Fibroblast of skin of left quadriceps (primary cell): ENCODE data around the gene TRAF3.

Source experiments
- DNase-seq, 2 experiments: peaks; one replicate each; pipeline ENCODE4 v3.0.0-alpha.2; 2013; ENCODE audit warnings: low read depth in 2 of 2

The TRAF3 gene

GRCh38 chr14:102939329-102939728 is 162.1 kb downstream of the TRAF3 start:
- DNase-seq, result no peak

- no peak for DNase-seq
Measured at GRCh38 chr14:102939820-102940561, 162.7 kb downstream of the TRAF3 start.

GRCh38 chr14:102940729-102941362 is 163.6 kb downstream of the TRAF3 start:
- no peak for DNase-seq

GRCh38 chr14:102941419-102942011 is 164.3 kb downstream of the TRAF3 start:
- DNase-seq, result no peak

- DNase-seq, result no peak
Measured at GRCh38 chr14:102942069-102942468, 164.8 kb downstream of the TRAF3 start.

GRCh38 chr14:102943454-102943853 is 166.2 kb downstream of the TRAF3 start:
- DNase-seq, result no peak

- DNase-seq, result no peak
Measured at GRCh38 chr14:102943979-102944378, 166.7 kb downstream of the TRAF3 start.

- no peak for DNase-seq
Measured at GRCh38 chr14:102944448-102945330, 167.4 kb downstream of the TRAF3 start.

GRCh38 chr14:102945346-102946130 is 168.3 kb downstream of the TRAF3 start:
- peak; percentile 32 to 39 for DNase-seq

- DNase-seq, result no peak
Measured at GRCh38 chr14:102947321-102948103, 170.3 kb downstream of the TRAF3 start.

- no peak for DNase-seq
Measured at GRCh38 chr14:102948698-102949061, 171.4 kb downstream of the TRAF3 start.

- peak; percentile 35 to 42 for DNase-seq
Measured at GRCh38 chr14:102949062-102949800, 172.0 kb downstream of the TRAF3 start.

- no peak for DNase-seq
Measured at GRCh38 chr14:102949801-102950451, 172.7 kb downstream of the TRAF3 start.

GRCh38 chr14:102951034-102951433 is 173.8 kb downstream of the TRAF3 start:
- DNase-seq, result no peak

- peak; percentile 69 to 70 for DNase-seq
Measured at GRCh38 chr14:102951799-102952198, 174.6 kb downstream of the TRAF3 start.

- DNase-seq, result no peak
Measured at GRCh38 chr14:102952276-102952675, 175.0 kb downstream of the TRAF3 start.

GRCh38 chr14:102953100-102953499 is 175.9 kb downstream of the TRAF3 start:
- no peak for DNase-seq

- no peak for DNase-seq
Measured at GRCh38 chr14:102954081-102954789, 177.0 kb downstream of the TRAF3 start.
